Stimulated activated CD4-positive, alpha-beta T cell treated with anti-CD3 and anti-CD28 coated beads, Interleukin-1b, Interleukin-23, amount 100 ng/mL, for 1 hour (primary cell): ENCODE data around the gene PPFIA4.

Source experiments
- DNase-seq, 2 donors: peaks; one replicate each; pipeline ENCODE4 v3.0.0-alpha.2; 2020; ENCODE audit warnings: low read depth in 2 of 2

The PPFIA4 gene

DNA sequence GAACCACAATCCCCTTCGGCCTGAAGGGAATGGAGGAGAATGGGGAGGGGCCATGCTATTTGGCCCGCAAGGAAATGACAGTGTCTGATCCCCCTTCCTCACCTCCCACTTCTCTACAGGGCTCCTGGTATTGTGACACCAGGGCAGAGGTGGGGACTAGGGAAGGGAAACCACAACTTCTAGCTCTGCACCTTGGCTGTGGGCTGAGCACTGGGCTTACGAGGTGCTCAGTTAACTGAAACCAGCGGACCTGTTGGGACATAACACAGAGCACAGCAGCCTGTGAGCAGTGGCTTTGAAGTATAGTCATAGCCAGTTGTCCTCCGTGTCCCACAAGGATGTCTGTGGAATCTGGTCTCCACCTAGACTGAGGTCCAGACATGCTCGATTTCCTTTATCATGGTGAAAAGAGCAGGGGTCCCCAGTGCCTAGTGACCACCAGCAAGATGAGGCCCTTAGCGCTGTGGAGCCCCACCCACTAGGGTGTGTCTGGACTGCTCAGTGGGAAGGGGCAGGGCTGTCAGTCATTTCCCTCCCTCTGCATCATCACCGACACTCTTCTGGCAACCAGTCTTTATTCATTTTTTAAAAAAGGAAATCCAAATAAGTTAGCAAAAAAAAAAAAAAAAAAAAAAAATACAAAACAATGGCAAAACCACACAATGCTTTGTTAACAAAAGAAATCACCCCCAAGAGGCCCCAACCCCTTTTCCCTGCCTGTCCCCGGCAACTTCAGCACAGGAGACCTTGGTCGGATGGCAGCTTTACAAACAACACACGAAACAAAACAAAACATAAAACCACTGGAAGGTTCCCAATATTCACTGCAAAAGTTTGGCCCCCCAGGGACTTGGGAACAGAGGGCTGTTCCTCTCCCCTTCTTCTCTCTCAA is 56.5 kb downstream of the PPFIA4 start:
- no peak for DNase-seq

DNA sequence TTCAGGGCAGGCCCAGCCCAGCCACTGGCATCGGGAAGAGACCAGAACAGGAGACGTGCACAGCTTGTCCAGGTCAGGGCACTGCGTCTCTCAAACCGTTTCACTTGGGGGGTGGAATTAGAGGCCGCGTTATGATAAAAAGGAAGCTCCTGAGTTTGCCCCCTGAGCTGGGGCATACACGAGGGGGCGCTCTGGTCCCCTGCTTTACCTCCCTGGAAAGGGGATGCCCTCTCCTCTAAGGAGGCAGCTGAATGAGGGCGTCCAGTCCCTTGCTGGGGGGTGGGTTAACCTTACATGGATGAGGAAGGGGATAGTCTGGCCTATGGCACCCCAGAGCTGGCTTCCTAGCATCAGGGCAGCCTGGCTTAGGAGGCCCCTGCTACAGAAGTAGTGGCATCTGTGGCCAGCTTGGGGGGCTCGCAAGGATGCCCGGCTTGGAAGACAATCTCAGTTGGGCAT is 57.2 kb downstream of the PPFIA4 start:
- no peak for DNase-seq

DNA sequence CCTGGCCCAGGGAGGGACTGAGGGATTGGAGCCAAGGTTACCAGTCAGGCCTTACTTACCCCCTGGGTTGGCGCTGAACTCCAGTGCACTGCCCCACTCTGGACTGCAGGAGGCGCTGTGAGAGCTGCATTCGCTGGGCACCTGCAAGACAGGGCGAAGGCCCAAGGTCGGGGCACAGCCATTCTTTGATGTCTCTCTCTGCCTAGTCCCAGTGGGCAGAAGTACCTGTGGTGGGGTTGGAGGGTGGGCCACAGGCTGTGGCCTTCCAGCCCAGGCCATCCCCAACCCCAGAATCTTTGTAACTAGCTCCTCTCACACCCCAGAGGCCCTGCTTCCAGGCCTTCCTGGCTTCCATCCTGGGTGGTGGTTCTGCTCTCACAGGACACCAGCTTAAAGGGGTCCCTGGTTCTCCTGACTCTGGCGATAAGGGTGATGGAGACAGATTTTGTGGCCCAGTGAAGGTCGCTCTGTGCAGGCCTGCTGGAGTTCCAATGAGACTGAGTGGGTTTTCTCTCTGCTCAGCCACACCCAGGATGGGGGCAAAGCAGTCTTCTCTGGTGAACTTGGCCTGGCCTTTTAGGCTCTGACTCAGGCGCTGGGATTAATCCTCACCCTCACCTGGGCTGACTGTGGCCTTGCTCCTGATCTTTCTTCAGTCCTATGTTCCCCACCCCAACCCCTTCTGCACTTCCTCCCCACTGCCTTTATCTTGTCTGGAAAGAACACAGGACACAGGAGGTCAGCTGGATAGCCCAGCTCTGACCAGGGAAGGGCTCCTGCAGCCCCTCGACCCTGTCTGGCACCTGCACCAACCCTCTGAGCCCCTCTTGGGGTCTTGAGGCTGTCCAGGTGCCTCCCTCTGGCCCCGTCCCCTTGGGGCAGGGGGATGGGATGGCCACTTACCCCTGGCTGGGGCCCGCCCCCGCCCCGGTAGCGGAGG is 58.6 kb downstream of the PPFIA4 start:
- no peak for DNase-seq

DNA sequence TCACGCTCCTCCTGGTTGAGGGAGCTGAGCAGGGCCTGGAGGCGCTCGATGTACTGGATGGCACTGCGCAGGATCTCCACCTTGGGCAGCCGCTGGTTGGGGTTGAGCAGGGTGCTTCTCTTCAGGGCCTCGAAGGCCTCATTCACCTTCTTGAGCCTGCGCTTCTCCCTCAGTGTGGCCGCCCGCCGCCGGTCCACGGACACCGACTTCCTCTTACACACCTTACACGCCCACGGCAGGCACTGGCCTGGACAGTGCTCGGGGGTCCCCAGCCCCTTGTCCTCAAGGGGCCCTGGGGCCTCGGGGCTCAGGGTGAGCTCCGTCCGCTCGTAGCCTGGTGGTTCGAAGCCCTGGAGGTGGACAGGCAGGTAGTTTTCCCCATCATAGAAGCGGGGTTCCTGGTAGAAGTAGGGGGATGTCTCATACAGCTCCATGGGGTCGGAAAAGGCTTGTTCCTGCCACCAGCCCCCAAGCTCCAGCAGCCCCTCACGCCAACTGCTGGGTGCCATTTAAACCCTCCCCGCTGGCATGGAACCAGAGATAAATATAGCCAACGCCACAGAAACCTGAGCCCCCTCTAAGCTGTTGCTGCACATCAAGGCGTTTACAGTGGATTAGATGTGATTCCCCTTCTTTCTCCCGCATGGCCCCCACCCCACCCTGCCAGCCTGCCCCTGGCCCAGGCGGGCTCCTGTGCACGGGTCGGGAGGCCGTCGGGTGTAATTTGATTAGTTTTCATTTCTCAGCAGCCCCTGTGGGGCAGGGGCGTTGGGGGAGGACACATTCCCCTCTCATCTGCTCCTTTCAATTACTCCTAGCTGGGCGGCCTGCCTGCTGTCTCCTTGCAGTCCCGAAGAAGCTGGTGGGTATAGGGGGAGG is 59.5 kb downstream of the PPFIA4 start, which contains the start of gene MYOG:
Gene MYOG, minus strand, starts transcription at position 485 of the 879 bp plus-strand sequence. Its CDS starts 51 bp downstream, at position 434.
- no peak for DNase-seq

DNA sequence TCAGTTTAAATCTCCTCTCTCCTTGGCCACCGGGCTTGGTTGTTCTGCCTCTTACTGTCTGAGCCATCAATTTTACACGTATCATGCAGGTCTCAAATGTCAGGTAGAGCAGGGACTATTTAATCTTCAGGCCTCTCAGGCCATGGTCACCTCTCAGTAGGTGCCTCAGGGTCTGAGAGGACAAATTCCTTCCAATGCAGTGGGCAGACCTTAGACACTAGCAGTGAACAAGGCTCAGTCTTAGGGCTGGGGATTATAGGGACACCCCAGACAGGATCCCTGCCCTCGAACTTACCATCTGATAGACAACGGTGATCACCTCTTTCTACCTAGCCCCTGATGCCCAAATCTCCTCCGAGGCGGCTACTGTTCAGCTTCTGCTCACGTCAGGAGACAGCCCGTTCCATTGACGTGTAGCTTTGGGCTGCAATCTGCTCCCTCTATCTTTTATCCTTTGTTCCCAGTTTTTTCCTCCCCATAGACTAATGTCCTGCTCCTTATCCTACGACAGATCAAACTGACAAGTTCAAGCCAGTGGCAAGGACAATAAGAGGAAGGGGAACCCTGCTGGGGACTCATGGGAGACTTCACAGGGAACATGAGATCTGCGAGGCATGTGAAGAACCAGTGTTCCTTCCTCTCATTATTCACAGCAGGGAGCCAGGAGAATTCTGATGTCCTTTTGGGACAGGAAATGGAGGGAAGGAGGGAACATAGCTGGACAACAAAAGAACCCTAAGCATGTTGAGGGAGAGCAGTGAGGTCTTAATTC is 60.9 kb downstream of the PPFIA4 start:
- DNase-seq: no peak

DNA sequence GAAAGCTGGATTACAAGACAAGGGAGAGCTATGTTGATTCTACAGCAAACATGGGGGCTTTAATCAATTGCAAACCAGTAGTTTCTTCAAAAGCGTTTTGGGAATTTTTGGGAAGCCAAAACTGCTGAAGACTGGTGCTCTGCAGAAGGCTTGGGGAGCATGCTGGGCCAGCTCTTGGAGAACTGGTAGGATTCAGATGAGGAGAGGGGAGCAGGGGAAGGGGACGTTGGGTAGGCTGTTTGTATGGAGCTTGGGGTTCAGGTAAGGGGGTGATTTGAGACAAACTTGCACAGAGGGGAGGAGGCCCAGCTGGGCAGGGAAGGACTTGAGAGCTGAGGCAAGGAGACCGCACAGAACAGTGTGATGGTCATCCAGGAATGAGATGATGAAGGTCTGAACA is 62.1 kb downstream of the PPFIA4 start:
- DNase-seq: no peak

DNA sequence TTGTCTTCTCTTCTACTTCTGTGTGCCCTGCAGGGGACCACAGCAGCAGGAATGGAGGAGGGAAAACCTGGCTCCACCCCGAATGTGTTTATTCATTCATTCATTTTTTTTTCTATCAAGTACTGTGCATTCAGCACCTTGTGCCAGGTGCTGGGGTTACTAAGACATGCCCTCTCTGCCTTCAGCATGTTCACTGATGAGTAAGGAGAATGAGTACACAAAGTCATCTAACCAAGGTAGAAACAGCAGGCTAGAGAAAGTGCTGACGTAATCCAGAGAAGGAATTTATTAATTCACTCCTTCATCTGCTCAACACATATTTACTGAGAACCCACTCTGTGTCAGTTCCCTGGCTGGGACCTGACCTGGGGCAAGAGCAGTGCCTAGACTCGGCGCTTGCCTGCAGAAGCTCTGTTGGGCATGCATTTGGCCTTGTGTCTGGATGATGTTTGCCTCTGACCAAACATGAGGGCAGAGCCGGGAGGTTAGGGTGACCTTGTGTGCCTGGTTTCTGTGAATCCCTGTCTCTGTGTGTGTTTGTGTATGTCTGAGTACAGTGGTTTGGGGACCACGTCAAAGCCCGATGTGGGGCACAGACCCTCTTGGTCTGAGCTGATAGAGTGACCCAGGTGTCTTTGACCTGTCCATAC is 62.8 kb downstream of the PPFIA4 start:
- DNase-seq: no peak

DNA sequence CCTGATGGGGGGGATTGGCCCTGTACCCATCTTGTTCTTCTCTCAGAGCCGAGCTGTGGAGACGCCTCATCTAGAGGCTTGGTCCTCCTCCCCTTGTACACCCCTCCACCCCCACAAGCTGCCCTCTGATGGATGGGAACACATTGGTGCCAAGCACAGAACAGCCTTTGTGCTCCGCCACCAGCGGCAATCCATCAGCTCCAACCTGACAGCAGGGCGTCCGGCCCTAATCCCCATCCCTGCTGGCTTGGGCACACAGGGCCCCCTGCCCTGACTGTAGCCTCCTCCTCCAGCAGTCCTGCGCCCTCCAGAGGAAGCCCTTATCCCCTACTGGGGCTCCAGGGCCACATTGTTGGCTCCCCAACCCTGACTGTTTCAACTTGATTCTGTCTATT is 63.4 kb downstream of the PPFIA4 start:
- DNase-seq: no peak

DNA sequence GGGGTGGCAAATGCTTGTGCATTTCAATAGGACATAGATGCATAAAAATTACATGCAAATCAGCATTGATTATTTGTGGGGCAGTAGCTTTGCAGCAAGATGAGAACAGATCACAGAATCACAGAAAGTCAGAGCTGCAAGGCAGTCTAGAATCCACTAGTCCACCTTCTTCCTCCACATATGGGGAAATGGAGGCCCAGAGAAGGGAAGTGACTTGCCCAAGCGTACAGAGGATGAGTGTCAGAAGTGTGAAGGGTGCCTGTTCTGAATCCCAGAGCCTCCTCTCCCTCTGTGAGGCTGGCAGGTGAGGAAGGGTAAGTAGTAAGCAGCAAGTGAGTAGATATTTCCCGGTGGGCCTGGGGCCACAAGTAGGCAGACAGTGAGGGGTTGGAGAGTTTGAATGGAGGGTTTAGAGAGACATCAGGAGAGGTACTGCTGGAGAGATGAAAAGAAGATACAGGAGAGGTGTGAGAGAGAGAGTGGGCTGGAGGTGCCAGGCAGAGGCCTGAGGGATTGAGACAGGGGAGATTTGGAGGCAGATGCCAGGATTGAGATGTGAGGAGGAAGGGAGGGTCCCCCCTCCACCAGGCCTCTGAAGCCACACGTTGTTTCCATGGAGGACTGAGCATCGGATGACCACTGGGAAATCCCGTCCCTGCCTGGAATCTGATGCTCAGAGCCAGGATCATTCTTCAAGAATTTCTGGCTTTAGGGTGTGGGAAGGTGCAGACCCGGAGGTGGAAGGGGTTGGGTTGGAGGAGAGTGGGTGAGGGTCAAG is 64.3 kb downstream of the PPFIA4 start:
- DNase-seq: no peak

DNA sequence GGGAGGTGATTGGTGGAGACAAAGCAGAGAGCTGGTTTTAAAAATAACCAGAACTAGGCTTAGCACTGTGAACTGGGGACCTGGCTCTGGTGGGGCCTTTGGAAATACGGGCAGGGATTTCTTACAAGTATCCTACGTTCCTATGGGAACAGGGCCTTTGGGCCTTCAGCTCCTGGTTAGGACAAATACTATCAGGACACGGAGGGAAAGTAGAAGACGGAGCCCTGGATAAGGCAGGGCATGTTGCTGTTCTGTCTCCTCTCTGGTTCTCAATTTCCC is 64.8 kb downstream of the PPFIA4 start:
- no peak for DNase-seq

DNA sequence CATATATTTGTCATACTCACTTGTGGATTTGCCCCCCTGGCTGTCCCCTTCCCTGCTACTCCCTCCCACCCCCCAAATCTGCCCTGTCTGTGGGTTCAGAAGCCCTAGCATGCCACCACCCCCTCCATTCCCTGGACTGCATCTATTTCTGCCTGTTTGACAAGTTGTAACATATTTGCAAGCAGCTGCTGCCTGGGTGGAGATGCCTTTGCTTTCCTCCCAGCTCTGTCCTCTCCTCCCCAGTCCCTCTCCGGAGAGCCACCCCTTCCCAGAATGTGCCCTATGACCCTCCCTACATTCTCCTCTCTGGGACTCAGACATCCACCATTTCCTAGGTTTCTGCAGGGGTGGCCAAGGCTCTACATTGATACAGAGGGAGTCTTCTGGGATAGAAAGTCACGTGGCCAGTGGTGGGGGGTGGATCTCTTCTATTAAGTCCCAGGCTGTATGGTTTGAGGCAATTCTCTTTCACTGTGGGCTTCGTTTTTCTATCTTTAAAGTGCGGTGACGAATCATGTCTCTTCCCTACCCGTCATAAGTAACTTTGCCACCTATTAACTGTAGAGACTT is 65.6 kb downstream of the PPFIA4 start:
- no peak for DNase-seq

DNA sequence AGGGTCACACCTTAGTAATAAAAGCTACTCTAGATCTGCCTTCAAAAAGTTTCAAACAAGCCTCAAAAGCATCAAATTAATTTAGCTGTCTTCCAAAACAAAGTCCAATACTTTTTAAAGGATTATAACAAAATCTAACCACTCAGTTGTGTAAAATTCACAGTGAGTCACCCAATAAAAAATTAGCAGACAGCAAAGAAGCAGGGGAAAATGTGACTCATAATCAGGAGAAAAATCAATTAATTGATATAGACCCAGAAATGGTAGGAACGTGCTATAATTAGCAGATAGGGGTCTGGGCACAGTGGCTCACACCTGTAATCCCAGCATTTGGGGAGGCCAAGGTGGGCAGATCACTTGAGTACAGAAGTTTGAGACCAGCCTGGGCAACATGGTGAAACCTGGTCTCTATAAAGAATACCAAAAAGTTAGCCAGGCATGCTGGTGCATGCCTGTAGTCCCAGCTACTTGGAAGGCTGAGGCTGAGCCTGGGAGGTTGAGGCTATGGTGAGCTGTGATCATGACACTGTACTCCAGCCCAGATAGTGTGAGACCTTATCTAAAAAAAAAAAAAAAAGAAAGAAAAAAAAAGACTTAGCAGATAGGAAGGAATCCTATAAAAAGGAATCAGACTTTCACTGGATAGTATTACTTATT is 67.6 kb downstream of the PPFIA4 start:
- no peak for DNase-seq

DNA sequence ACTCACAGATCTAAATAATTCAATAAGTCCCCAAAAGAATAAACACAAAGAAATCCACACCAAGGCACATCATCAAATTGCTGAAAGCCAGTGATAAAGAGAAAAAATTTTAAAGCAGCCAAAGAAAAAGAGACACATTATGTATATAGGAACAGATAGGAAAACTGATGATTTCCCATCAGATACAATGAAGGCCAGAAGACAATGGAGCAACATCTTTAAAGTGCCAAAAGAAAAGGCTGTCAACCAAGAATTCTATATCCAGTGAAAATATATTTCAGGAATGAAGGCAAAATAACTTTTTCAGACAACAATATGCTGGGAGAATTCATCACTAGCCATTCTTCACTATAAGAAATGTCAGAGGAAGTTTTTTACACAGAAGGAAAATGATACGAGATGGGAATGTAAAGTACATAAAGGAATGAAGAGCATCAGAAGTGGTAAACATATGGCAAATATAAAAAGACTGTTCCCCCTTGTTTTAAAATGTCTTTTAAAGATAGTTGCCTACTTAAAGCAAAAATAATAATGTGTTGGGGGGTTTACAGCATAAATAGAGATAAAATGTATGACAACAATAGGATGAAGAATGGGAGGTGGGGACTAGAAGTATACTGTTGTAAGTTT is 68.9 kb downstream of the PPFIA4 start:
- no peak for DNase-seq

DNA sequence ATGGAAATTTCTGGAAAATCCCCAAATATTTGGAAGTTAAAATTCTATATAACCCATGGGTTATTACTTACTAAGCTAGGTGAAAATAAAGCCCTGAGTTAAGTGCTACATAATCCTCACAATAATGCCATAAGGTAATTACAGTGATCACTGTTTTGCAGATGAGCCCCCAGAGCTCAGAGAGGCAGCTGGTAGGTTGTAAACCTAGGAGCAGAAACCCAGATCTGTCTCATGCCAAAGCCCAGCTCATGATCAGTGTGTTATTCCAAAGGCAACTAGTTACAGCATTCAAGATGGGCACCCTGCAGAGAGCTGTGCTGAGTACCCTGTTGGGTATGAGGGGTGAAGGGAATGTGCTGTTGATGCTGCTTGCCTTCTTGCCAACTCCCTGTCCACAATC is 70.3 kb downstream of the PPFIA4 start:
- DNase-seq: no peak

DNA sequence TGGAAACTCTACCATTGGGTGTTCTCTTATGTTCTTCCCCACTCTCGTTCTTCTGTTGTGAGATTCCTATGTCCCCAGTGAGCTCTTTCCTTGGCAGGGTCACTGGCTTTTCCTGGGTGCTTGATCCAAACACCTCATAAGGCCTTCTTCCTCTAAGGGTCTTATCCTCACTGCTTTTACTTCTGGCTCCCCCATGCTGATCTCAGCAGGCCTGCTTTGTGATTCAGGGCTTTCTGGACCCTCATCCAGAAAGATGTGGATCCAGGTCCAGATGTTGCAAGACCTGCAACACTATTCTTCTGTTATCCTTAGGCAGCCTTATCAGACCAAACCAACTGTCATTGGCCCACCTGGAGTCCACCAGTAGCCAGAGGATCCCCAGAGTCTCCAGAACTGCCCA is 70.7 kb downstream of the PPFIA4 start:
- DNase-seq: no peak

DNA sequence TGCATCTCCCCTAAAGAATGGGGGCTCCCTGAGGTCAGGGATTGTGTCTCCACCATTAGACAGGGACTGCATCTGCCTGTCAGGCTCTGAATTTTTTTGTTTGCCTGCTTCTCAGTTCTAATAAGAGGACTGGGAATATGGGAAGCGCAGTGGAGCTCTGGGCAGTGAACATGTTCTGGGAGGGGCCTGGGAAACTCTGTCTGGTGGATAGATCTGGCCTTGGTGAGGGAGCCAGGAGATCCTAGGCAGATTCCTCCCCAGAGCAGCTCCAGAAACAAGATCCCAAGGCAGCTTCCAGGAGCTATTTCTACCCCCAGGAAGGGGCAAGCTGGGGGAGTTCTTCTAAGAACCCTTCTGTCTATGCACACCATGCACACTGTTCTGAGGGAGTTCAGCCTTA is 72.2 kb downstream of the PPFIA4 start:
- no peak for DNase-seq

DNA sequence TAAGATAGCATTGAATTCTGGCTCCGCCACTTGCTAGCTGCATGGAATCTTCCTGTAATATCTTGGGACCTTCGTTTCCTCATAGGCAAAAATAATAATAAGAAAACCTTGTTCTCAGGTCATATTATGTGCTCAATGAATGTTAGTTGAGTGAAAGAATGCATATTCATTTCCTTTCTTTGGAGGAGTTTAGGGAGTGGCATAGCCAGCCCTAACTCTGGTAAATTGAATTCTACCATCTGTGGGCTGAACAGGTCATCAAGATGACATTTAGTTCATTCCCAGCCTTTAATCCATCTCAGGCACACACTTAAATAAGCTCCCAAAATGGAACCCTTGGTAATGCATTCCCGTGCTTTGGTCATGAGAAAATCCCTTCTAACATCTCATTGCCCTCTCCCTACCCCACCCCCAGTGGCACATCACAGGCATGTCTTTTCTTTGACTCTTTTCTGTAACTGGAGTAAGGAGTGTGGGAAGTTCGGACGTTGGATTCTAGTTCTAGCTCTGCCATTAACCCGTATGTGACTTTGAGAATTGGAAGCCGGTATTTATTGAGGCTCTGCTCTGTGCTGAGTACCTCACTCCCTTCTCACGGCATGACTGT is 72.7 kb downstream of the PPFIA4 start:
- no peak for DNase-seq
